ENCODE data around the gene SLC27A6. TPM values are rescaled to one million over a fixed set of nuclear protein-coding genes. Genes with fewer than 3 reads are reported as not detected.
"Not testable (repeated sequence)": the region's sequence is repeated elsewhere in the genome, so short reads cannot be mapped to it uniquely, and the experiment has no call there.

The SLC27A6 gene, protein sequence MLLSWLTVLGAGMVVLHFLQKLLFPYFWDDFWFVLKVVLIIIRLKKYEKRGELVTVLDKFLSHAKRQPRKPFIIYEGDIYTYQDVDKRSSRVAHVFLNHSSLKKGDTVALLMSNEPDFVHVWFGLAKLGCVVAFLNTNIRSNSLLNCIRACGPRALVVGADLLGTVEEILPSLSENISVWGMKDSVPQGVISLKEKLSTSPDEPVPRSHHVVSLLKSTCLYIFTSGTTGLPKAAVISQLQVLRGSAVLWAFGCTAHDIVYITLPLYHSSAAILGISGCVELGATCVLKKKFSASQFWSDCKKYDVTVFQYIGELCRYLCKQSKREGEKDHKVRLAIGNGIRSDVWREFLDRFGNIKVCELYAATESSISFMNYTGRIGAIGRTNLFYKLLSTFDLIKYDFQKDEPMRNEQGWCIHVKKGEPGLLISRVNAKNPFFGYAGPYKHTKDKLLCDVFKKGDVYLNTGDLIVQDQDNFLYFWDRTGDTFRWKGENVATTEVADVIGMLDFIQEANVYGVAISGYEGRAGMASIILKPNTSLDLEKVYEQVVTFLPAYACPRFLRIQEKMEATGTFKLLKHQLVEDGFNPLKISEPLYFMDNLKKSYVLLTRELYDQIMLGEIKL
- 1.7 TPM for polyA plus RNA-seq (ENCODE audit: insufficient read length)
- long read RNA-seq, donor 1: 0 reads
- long read RNA-seq, donor 2: 0 reads
- long read RNA-seq, donor 3: 0 reads
- long read RNA-seq, donor 4: 0 reads
- long read RNA-seq, donor 5: 0 reads
- long read RNA-seq, donor 6: 0 reads
- long read RNA-seq, donor 7: 0 reads
- long read RNA-seq, donor 8: 0 reads

DNA sequence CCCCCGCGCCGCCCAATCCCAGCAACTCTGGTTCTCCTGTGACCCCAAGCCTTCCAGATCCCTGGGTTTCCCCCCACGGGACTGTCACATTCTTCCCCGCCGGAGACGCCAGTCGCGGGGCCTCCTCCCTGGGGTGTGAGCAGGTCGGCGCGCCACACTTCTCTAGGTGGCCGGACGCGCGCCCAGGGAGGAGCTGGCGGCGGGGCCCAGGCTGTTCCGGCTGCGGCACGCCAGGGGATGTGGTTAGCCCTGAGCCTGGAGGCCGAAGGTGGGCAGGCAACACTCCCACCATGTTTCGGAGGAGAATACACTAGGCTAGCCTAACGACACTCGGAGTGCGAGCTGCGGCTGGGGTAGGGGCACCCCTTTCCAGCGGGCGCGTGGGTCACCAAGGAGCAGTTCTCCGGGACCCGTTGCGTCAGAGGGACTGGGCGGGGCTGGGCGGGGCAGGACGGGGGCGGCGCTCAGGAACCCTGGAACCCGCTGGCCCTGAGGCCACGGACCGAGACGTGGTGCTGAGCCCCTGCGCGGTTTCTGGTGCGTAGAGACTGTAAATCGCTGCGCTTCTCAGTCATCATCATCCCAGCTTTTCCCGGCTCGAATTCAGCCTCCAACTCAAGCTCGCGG, at the start of gene SLC27A6:
Gene SLC27A6, plus strand, starts transcription at position 478 of the 627 bp plus-strand sequence. CDS start 650 bp downstream, outside the sequence.
- DNase-seq: peak; percentile 32

DNA sequence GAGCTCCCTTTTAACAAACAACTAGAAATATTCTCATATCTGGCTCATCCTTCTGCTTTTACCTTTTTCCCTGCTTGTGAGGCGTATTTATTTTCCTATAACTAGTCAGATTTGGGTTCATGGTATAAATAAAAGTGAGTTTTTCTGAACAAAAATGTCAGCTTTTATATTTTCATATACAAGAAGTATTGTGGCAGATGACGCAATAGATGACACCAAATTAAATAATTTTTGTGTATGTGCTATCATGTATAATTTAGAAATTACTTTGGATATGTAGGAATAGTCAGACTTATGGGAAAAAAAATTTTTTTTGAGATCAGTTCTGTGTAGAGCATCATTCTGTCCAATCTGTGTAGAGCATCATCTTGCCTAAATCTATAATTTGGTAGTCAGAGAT, 45.7 kb upstream of the SLC27A6 start:
- no peak for DNase-seq

DNA sequence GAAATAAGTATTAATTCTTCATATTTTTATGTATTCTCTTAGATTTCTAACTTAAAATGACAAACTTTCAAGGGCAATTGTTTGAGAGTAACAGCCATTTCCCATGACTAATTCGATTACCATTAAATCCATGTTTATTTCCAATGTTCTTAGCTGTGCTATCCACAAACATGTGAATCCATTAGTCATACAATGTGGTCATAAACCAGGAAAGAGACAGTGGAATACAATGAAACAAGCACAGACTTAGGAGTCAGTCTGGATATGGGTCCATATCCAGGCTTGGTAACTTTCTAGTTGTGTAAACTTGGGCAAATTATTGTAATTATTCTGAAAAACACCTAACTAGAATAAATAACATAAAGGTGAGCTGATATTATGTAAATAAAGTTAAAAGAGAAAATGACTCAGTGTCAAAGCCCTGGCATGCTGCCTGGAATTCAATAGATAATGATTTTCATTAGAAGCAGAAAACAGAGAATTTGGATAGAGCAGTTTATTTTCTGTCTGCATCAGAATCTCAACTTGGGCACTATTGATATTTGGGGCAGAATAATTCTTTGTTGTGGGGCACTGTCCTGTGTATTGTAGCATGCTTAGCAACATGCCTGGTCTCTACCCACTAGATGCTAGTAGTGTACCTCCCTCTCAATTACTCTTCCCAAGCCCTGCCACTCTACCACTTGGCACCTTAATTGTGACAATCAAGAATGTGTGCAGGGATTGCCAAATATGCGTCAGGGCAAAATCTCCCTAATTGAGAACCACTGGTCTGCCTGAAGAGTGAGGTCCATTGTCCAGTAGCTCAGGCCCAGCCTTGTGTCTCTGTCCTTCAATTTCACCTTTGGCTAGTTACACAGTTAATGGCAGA, 44.7 kb upstream of the SLC27A6 start:
- no peak for DNase-seq

DNA sequence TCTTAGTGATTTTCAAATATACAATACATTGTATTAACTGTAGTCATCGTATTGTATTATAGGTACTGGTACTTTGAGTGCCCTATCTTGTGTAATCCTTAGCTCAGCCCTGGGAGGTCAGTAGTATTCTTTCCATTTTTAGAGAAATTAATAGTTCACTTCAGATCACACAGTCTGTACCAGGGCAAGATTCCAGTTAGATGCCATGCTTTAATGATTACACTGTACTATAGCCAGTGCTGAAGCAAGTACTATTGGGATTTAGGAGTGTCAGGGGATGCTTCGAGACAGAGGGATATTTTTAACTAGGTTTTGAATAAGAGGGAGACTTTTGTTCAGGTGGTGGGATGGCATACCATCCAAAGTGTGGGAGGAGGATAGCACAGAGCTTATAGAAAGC, 41.0 kb upstream of the SLC27A6 start:
- no peak for DNase-seq

DNA sequence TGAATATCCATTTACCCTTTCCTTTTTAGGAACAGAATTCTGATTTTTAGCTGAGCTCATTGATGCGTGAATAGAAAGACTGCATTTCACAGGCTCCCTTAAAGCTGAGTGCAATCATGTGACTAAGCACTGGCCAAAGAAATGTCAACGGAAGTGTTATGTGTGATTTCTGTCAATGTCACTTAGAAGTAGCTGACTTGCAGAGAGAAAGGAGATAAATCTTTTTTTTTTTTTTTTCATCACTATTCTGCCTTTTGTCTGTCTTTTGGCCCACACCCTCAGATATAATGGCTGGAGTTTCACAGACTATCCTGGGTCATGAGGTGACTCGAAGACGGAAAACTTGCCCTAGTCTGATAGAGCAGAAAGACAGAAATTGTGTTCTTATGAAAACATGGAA, 39.3 kb upstream of the SLC27A6 start:
- no peak for DNase-seq

DNA sequence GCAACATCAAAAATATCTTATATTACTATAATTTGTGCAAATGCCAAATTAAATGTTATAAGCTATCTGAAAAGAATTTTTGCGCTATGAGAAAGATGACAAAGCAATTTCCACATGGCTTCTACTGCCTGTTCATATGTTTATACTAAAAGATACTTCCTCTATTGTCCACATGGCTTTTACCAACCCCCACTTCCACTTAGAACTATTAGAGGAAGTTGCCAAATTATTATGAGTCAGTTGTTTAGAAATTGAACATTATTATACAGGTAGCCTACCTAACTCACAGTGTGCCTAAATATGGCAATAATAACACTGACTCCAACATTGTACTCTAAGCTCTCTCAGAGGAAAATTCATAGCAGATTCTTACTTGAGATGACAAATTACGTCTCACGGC, 37.6 kb upstream of the SLC27A6 start:
- no peak for DNase-seq

DNA sequence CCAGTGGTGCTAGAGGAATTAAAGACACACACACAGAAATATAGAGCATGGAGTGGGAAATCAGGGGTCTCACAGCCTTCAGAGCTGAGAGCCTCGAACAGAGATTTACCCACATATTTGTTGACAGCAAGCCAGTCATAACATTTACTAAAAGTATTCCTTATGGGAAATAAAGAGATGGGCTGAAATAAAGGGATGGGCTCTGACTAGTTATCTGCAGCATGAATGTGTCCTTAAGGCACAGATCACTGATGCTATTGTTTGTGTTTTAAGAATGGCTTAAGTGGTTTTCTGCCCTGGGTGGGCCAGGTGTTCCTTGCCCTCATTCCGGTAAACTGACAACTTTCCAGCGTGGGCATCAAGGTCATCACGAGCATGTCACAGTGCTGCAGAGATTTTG, 33.1 kb upstream of the SLC27A6 start:
- not testable (repeated sequence) for DNase-seq

DNA sequence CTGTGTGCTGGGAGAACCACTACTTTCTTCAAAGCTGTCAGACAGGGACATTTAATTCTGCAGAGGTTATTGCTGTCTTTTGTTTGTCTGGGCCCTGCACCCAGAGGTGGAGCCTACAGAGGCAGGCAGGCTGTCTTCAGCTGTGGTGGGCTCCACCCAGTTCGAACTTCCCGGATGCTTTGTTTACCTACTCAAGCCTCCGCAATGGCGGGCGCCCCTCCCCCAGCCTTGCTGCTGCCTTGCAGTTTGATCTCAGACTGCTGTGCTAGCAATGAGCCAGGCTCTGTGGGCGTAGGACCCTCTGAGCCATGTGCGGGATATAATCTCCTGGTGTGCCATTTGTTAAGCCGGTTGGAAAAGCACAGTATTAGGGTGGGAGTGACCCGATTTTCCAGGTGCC, 22.2 kb upstream of the SLC27A6 start:
- DNase-seq: not testable (repeated sequence)

DNA sequence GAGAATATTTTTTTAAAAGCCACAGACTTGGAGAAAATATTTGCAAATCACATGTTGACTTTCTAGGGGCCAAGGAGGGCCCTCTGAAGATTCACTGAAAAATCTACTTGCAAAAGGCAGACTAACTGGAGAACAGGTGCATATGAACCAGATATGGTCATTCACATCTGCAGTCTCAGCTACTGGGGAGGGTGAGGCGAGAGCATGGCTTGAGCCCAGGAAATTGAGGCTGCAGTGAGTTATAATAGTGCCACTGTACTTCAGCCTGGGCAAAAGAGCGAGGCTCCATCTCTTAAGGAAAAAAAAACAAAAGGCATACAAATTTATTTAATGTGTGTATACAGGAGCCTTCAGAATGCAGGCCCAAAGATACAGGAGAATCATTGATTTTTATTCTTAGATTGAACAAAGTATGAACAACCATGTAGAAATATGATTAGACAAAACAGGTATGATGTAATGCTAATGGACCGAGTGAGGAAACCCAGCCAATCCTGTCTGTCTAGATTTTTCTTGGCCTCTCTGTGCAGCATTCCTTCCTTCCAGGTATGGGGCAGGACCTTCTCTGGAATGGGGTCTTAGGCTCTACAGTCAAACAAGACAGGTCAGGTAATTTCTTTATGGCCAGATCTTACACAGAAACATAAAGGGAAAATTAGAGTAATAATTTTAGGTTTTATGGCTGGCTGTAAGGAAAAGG, 15.3 kb upstream of the SLC27A6 start:
- DNase-seq: no peak

DNA sequence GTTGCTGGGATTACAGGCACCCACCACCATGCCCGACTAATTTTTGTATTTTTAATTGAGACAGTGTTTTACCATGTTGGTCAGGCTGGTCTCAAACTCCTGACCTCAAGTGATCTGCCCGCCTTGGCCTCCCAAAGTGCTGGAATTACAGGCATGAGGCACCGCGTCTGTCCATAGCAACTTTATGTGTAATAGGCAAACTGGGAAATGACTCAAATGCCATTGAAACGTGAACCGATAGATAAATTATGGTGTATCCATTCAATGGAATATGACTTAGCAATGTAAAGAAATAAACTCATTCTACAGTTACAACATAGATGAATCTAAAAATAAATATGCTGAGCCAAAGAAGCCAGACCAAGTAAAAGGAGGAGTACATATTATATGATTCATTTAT, 14.0 kb upstream of the SLC27A6 start:
- DNase-seq: not testable (repeated sequence)

DNA sequence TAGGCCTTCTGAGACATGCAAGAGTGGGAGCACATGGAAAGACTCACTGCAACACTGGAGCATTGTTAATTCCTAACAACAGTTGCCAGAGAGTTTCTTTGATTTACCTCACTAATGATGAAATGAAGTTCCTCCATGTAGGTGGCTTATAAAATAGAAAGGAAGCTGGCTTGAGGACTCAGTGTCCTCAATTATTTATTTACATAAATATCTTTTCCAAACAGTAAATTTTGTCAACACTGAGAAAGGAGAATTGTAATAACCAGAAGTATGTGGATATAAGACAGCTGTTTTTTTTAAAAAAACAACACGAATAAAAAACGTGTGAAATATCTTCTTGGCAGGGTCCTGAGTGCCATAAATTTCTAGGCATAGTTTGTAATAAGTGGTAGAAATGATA, 9.1 kb upstream of the SLC27A6 start:
- peak; percentile 10 for DNase-seq

DNA sequence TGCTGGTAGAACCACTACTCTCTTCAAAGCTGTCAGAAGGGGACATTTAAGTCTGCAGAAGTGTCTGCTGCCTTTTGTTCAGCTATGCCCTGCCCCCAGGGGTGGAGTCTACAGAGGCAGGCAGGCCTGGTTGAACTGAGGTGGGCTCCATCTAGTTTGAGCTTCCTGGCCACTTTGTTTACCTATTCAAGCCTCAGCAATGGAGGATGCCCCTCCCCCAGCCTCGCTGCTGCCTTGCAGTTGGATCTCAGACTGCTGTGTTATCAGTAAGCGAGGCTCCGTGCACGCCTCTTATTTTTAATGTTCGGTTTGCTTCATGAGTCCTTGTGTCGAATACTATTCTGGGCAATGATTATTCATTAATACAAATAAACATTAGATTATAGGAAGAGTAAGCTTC, 3.1 kb upstream of the SLC27A6 start:
- no peak for DNase-seq

DNA sequence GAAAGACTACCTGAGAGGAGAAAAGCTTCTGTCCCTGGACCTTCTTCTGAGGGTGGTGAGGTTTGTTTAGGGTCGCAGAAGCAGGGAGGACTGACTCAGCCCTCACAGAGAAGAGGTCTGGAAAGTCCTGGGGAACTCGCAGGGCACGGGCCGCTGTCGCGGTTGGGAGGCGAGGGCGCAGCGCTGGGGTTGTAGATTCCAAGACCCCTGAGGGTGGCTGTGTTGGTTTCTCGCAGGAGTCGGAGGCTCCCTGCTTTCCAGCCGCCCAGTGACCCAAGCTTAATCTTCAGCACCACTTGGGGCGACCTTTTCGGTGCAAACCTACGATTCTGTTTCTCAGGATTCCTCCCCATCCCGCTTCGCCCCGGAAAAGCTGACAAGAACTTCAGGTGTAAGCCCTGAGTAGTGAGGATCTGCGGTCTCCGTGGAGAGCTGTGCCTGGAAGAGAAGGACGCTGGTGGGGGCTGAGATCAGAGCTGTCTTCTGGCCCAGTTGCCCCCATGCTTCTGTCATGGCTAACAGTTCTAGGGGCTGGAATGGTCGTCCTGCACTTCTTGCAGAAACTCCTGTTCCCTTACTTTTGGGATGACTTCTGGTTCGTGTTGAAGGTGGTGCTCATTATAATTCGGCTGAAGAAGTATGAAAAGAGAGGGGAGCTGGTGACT, 482 bp downstream of the SLC27A6 start:
- no peak for DNase-seq

DNA sequence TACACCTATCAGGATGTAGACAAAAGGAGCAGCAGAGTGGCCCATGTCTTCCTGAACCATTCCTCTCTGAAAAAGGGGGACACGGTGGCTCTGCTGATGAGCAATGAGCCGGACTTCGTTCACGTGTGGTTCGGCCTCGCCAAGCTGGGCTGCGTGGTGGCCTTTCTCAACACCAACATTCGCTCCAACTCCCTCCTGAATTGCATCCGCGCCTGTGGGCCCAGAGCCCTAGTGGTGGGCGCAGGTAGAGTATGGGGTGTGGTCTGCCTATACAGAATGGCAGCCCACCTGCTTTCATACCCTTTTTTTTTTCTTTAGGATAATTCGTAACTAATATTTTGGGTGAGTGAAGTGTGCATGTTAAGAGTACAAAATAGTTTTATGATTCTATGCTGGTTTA, 1.1 kb downstream of the SLC27A6 start:
- no peak for DNase-seq

DNA sequence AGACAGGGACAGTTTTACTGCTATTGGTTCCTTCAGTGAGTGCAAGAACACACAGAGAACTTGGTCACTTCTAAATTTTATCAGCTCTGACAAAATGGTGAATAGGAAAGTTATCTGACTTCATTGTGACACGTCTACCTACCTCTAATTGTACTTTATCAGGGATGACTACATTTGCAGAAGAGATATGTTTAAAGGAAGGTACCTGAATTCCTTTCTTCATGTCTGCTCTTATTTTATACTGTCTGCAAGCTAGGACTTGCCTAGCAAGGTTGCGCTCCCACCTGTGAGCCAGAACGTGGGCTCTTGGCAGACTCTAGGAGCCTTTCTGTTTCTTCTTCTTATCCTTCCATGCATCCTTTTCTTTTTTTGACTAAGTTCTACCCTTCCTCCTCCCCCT, 1.6 kb downstream of the SLC27A6 start:
- no peak for DNase-seq

DNA sequence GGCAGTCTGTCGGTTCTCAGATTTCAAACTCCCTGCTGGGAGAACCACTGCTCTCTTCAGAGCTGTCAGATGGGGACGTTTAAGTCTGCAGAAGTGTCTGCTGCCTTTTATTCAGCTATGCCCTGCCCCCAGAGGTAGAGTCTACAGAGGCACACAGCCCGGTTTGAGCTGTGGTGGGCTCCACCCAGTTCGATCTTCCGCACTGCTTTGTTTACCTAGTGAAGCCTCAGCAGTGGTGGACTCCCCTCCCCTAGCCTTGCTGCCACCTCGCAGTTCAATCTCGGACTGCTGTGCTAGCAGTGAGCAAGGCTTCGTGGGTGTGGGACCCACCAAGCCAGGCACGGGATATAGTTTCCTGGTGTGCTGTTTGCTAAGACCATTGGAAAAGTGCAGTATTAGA, 8.0 kb downstream of the SLC27A6 start:
- DNase-seq: no peak

DNA sequence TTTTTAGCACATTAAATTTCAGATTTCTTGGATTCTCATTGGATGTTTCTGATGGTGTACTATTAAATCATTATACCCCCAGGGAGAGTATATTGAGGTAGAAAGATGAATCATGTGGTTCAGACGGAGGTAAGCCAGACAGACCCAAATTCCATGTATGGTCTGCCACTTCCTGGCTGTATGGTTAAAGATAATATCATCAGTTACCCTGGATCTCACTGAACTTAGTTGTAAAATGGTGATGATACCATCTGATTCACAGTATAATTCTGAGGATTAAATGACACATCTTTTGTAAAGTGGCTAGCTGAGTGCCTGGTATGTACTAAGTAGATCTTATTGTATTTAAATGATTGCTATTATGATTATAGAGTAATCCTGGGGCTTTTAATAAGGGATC, 9.3 kb downstream of the SLC27A6 start:
- DNase-seq: no peak

DNA sequence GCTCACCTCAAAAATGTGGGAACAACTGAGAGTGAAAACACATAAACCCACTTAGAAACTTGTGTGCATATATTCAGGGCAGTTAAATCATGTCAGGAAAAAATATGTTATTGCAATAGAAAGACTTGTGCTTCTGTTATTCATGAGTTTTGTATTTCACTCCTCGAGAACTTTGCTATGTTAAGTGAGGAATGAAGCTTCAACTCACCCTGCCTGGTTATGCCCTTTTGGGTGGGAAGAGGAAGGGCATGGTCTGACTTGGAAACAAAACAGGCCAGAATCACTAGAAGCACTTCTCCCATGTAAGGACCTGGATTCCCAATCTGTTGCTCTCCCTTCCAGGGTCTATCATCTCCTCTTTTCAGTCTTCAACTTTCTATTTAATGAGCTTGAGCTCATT, 14.5 kb downstream of the SLC27A6 start:
- DNase-seq: no peak

DNA sequence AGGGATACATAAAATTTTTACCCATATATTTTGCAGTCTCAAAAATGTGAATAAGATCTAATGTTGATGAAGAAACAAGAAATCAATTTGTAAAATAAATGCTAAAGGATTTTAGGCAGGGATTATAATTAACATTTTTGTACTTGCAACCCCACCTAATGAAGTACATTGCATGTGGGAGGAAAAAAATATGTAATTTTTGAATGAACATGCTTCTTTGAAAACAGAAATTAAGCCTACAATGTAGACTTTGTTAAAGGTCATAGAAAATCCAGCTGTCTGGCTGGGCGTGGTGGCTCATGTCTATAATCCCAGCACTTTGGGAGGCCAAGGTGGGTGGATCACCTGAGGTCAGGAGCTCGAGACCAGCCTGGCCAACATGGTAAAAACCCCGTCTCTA, 15.6 kb downstream of the SLC27A6 start:
- DNase-seq: no peak

DNA sequence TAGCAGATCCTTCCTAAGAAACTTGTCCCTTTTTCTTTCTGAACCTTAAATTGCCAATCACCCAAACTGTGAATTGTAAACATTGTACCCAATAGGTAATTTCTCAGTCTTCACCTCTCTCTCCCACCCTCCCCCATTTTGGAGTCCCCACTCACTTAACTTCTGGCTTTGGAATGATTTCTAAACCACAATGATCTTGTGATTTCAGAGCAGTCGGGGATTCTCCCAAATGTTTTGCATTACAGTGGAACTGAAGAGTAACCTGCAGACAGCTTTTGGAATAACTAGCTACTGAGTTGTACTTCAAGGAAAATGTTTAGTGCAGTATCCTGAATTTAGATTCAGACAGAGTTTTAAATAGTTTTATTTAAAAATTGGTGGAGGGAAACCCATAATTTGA, 19.2 kb downstream of the SLC27A6 start:
- no peak for DNase-seq

DNA sequence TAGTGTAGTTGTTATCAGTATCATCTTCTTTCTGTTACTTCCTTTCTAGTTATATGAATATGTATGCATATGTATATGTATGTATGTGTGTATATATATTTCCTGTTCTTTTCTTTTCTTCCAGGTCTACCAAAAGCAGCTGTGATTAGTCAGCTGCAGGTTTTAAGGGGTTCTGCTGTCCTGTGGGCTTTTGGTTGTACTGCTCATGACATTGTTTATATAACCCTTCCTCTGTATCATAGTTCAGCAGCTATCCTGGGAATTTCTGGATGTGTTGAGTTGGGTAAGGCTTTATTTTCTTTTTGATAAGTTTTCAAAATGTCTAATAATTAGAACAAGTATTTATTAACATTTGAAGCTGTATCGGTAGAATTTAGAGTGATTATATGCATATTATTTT, 23.2 kb downstream of the SLC27A6 start:
- no peak for DNase-seq

Measured in left kidney (tissue), 8 donors.